Measurements from ENCODE around the gene MXRA5.
"Not testable (repeated sequence)": the region's sequence is repeated elsewhere in the genome, so short reads cannot be mapped to it uniquely, and the experiment has no call there.

MXRA5 gene

GRCh38 chrX:3312109-3312508 lies 34.3 kb downstream of the MXRA5 start:
- no peak for DNase-seq (ENCODE audit: low read depth in 1 of 2, low spot score in 1 of 2)
- TF ChIP-seq JUND (IDR thresholded peaks at IDR 0.05; ENCODE audit: low read depth): no peak
- in situ Hi-C loops (cut with HindIII; ENCODE audit: low pct_unique_long_range_greater_than_20kb, low sequenced_read_pairs): no loop called here

GRCh38 chrX:3307881-3308280 lies 38.6 kb downstream of the MXRA5 start:
- TF ChIP-seq JUND (IDR thresholded peaks at IDR 0.05; ENCODE audit: low read depth): no peak
- DNase-seq (ENCODE audit: low read depth in 1 of 2, low spot score in 1 of 2): no peak
- in situ Hi-C loops (cut with HindIII; ENCODE audit: low pct_unique_long_range_greater_than_20kb, low sequenced_read_pairs): no loop called here

- in situ Hi-C loops (cut with HindIII; ENCODE audit: low pct_unique_long_range_greater_than_20kb, low sequenced_read_pairs): no loop called here
- no peak for DNase-seq (ENCODE audit: low read depth in 1 of 2, low spot score in 1 of 2)
- TF ChIP-seq JUND (IDR thresholded peaks at IDR 0.05; ENCODE audit: low read depth): no peak
Observed at GRCh38 chrX:3299636-3300035, 46.8 kb downstream of the MXRA5 start.

- in situ Hi-C loops (cut with HindIII; ENCODE audit: low pct_unique_long_range_greater_than_20kb, low sequenced_read_pairs): no loop called here
- DNase-seq (ENCODE audit: low read depth in 1 of 2, low spot score in 1 of 2): peak in 1 of 2 experiments; percentile 51
- no peak for TF ChIP-seq JUND (IDR thresholded peaks at IDR 0.05; ENCODE audit: low read depth)
Observed at GRCh38 chrX:3295731-3296130, 50.7 kb downstream of the MXRA5 start.

GRCh38 chrX:3293251-3293650 lies 53.2 kb downstream of the MXRA5 start:
- in situ Hi-C loops (cut with HindIII; ENCODE audit: low pct_unique_long_range_greater_than_20kb, low sequenced_read_pairs): no loop called here
- TF ChIP-seq JUND (IDR thresholded peaks at IDR 0.05; ENCODE audit: low read depth): no peak
- DNase-seq (ENCODE audit: low read depth in 1 of 2, low spot score in 1 of 2): no peak

GRCh38 chrX:3290561-3290960 lies 55.9 kb downstream of the MXRA5 start:
- TF ChIP-seq JUND (IDR thresholded peaks at IDR 0.05; ENCODE audit: low read depth): no peak
- in situ Hi-C loops (cut with HindIII; ENCODE audit: low pct_unique_long_range_greater_than_20kb, low sequenced_read_pairs): no loop called here
- DNase-seq (ENCODE audit: low read depth in 1 of 2, low spot score in 1 of 2): no peak

GRCh38 chrX:3286196-3286945 lies 60.1 kb downstream of the MXRA5 start:
- no peak for DNase-seq (ENCODE audit: low read depth in 1 of 2, low spot score in 1 of 2)
- no peak for TF ChIP-seq JUND (IDR thresholded peaks at IDR 0.05; ENCODE audit: low read depth)
- in situ Hi-C loops (cut with HindIII; ENCODE audit: low pct_unique_long_range_greater_than_20kb, low sequenced_read_pairs): no loop called here

GRCh38 chrX:3280706-3281105 lies 65.7 kb downstream of the MXRA5 start:
- in situ Hi-C loops (cut with HindIII; ENCODE audit: low pct_unique_long_range_greater_than_20kb, low sequenced_read_pairs): no loop called here
- no peak for TF ChIP-seq JUND (IDR thresholded peaks at IDR 0.05; ENCODE audit: low read depth)
- DNase-seq (ENCODE audit: low read depth in 1 of 2, low spot score in 1 of 2): no peak

- in situ Hi-C loops (cut with HindIII; ENCODE audit: low pct_unique_long_range_greater_than_20kb, low sequenced_read_pairs); DNase-seq (ENCODE audit: low read depth in 1 of 2, low spot score in 1 of 2): not testable (repeated sequence)
Observed at GRCh38 chrX:3273668-3274067, 72.8 kb downstream of the MXRA5 start.

- no peak for DNase-seq (ENCODE audit: low read depth in 1 of 2, low spot score in 1 of 2)
- TF ChIP-seq JUND (IDR thresholded peaks at IDR 0.05; ENCODE audit: low read depth): no peak
- in situ Hi-C loops (cut with HindIII; ENCODE audit: low pct_unique_long_range_greater_than_20kb, low sequenced_read_pairs): no loop called here
Observed at GRCh38 chrX:3271834-3272186, 74.6 kb downstream of the MXRA5 start.

- no peak for DNase-seq (ENCODE audit: low read depth in 1 of 2, low spot score in 1 of 2)
- no peak for TF ChIP-seq JUND (IDR thresholded peaks at IDR 0.05; ENCODE audit: low read depth)
Observed at GRCh38 chrX:3271183-3271833, 75.1 kb downstream of the MXRA5 start.

GRCh38 chrX:3268829-3269228 lies 77.6 kb downstream of the MXRA5 start:
- no peak for DNase-seq (ENCODE audit: low read depth in 1 of 2, low spot score in 1 of 2)
- no peak for TF ChIP-seq JUND (IDR thresholded peaks at IDR 0.05; ENCODE audit: low read depth)
- in situ Hi-C loops (cut with HindIII; ENCODE audit: low pct_unique_long_range_greater_than_20kb, low sequenced_read_pairs): no loop called here

More at GRCh38 chrX:3271183-3271833, 75.1 kb downstream of the MXRA5 start:
- in situ Hi-C loops (cut with HindIII; ENCODE audit: low pct_unique_long_range_greater_than_20kb, low sequenced_read_pairs): no loop called here

GRCh38 chrX:3263681-3264126 lies 82.7 kb downstream of the MXRA5 start:
- in situ Hi-C loops (cut with HindIII; ENCODE audit: low pct_unique_long_range_greater_than_20kb, low sequenced_read_pairs): no loop called here
- no peak for DNase-seq (ENCODE audit: low read depth in 1 of 2, low spot score in 1 of 2)
- no peak for TF ChIP-seq JUND (IDR thresholded peaks at IDR 0.05; ENCODE audit: low read depth)
